HTERT RPE-1 (cell line): Measurements from ENCODE around the gene SLC6A7.

ENCODE experiments used
- in situ Hi-C: fragments of 300-500 bp; cut with MboI; formaldehyde crosslinking; loops from 4 replicates; pipeline ENCODE4 v1.14.3; 2020; ENCODE audit warnings: low sequenced_read_pairs

SLC6A7 gene

GRCh38 chr5:150189728-150190502 lies at the start of gene SLC6A7:
Gene SLC6A7, plus strand, starts transcription at chr5:150190062. Its CDS starts 266 bp downstream, at chr5:150190328.
- in situ Hi-C loops, result no loop called here

- in situ Hi-C loops, result no loop called here
Measured at GRCh38 chr5:150140830-150141229, 49.0 kb upstream of the SLC6A7 start.

GRCh38 chr5:150141544-150142184 lies 48.2 kb upstream of the SLC6A7 start:
- in situ Hi-C loops, result no loop called here

DNA sequence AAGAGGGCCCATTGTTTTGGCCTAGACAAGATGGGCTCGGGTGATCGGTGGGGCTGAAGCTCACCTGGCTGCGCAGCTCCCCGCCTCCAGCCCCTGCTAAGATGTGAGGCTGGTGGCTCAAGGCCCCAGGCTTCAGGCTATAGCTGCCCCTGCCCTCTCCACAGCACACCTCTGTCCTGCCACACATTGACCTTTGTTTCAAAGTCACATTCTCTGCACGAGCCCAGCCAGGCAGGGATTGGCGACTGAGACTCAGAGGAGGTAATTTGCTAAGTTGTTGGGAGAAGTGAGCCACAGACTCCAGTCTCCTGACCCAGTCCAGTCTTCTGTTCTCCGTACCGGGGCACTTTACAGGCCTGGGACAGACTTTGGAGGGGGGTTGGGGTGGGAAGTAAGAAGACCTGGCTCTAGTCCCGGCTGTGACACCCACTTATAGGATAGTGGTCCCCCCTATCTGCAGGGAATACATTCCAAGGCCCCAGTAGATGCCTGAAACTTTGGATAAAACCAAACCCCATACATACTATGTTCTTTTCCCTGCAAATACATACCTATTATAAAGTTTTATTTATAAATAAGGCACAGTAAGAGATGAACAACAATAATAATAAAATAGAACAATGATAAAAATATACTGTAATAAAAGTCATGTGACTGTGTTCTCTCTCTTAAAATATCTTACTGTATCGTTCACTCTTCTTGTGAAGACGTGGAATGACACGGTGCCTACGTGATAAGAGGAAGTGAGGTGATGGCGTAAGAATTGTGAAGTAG lies 47.5 kb upstream of the SLC6A7 start:
- in situ Hi-C loops, result no loop called here

GRCh38 chr5:150142959-150143349 lies 46.9 kb upstream of the SLC6A7 start:
- in situ Hi-C loops, result no loop called here

DNA sequence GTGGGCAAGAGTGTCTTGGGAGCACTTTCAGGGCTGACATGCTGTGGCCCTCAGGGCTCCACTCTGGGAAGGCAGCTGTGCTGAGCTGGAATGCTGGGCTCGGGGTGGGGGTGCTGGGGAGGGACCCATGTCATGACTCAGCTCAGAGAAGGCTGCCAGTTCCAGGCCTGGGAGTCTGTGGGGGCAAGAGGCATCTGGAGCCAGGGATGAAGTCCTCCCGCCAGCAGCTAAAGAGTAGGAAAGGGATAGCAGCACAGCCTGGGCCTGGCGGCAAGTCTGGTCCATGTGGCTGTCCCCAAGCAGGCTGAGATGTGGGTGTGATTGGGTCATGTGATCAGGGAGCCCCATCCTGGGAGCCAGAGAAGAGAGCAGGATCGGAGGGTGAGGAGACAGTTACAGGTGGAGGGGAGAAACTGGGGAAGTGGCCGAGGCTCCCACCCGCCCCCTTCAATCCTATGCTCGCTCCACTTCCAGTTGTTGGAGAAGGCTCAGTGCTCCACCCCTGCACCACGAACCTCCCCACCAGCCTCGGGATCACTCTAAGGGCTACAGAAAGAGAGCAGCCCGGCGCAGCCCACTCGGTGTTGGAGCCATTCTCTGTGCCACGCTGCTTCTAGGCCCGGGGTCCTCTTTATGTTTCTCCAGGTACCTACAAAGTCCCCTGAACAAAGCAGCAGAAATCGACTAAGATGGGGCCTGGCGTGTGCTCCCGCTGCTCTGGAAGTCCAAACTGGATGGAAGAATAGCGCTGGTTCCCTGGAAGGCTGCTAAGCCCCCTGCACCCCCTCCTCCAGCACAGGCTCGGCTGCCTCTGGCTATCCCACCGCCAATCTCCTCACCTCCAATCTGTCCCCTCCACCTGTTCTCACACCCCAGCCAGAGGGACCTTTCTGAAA lies 46.3 kb upstream of the SLC6A7 start:
- in situ Hi-C loops, result no loop called here

GRCh38 chr5:150144246-150144801 lies 45.5 kb upstream of the SLC6A7 start:
- in situ Hi-C loops, result no loop called here

DNA sequence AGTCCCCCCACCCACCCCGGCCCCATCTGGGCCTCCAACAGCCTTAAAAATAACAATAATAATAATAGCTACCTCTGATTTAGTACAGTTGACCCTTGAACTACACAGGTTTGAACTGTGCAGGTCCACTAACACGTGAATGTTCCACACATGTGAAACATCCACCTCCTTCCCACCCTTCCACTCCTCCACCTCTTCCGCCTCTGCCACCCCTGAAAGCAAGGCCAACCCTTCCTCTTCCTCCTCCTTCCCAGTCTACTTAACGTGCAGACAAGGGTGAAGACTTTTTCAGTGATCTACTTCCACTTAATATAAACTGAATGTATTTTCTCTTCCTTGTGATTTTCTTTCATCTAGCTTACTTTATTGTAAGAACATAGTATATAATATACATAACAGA lies 45.0 kb upstream of the SLC6A7 start:
- in situ Hi-C loops, result no loop called here

DNA sequence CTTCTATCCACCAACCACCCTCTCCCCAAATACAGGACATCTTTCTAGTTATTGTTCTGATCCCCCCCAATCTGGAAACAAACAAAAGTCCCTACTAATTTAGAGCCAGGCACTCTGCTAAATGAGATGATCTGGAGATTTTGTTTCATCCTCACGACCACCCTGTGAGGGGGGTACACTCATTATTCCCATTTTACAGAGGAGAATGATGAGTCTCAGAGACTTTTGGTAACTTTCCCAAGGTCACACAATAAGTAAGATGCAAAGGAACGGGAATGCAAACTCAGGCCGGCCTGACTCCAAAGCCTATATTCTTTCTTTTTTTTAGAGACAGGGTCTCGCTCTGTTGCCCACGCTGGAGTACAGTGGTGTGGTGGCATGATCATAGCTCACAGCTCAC lies 43.6 kb upstream of the SLC6A7 start:
- in situ Hi-C loops, result no loop called here

- in situ Hi-C loops, result no loop called here
Measured at GRCh38 chr5:150146862-150147601, 42.8 kb upstream of the SLC6A7 start.

GRCh38 chr5:150147670-150148069 lies 42.2 kb upstream of the SLC6A7 start:
- in situ Hi-C loops, result no loop called here

DNA sequence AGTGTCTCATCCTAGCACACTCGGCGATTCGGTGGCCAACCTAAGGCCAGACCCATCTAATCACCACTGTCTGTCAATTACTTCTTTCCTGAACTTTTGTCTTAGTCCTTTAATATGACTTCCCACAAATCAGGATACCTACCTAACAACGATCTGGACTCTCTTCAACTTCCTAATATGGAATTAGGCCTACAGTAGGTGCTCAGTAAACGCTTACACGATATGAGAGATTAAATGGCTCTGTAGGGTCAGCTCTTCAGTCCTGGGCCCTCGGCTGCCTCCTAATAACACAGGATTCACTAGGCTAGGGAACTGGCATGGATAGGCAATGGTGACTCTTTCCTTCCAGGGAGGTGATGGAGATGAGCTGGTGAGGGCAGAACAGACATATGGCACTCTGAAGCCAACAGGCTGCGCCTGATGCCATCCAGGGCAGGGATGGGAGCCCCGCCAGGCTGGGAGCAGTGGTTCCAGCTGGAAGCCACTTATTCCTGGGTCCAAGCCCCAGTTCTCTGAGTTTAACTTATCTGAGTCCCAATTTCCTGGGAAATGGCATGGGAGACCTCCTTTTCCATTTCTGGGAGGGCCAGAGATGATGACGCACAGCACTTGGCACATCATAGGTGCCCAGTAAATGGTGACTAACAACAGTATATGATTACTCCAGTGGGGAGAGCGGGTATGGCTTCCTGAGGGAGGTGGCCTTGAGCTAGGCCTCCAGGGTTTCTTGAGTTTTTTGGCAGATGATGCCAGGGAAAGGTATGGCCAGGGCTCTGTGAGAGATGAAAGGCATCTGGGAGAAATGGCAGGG lies 41.5 kb upstream of the SLC6A7 start:
- in situ Hi-C loops, result no loop called here

GRCh38 chr5:150149618-150150017 lies 40.2 kb upstream of the SLC6A7 start:
- in situ Hi-C loops, result no loop called here

GRCh38 chr5:150152636-150153462 lies 37.0 kb upstream of the SLC6A7 start:
- in situ Hi-C loops, result no loop called here

GRCh38 chr5:150153483-150153882 lies 36.4 kb upstream of the SLC6A7 start:
- in situ Hi-C loops, result no loop called here

- in situ Hi-C loops, result no loop called here
Measured at GRCh38 chr5:150153957-150154617, 35.8 kb upstream of the SLC6A7 start.

GRCh38 chr5:150154618-150155128 lies 35.2 kb upstream of the SLC6A7 start:
- in situ Hi-C loops, result no loop called here
